GM18951 (cell line): ENCODE measurements around the gene SRD5A1.

Experiments
- POLR2A ChIP-seq: IDR thresholded peaks from 4 replicates; pipeline ENCODE4 v1.6.1; 2011; ENCODE audit warnings: mild to moderate bottlenecking; ENCODE audit not compliant: insufficient read length, insufficient read depth; ENCODE audit errors: extremely low read depth
- in situ Hi-C: fragments of 300-500 bp; cut with MboI; formaldehyde crosslinking; loops from one replicate; pipeline ENCODE4 v1.12.0; 2022; ENCODE audit warnings: low sequenced_read_pairs, mixed read lengths, inconsistent platforms; ENCODE audit not compliant: unreplicated experiment

Gene SRD5A1

DNA sequence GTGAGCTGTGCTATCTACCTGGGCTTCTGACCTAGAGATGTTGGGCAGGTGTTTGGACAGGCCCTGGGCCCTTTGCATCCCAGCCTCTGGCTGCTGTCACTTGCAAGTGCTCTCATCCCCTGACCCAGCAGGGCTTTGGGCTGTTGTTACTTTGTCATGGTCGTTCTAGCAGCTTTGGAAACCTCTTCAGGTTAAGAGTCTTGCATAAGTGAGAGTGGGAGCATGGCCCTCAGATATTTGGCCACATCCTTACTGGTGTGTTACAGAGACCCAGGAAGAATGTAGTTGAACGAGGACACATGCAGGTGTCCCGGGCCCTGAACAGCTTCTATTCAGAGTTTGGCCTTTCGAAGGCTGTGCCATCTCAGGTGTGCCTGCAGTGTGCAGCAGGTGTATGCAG is 84.4 kb downstream of the SRD5A1 start:
- TF ChIP-seq POLR2A = no peak
- in situ Hi-C loops = loop anchor here (10.0 kb wide), 1 partner anchor 93 kb away; no protein-coding TSS in a partner anchor

GRCh38 chr5:6718161-6718681 is 85.0 kb downstream of the SRD5A1 start:
- in situ Hi-C loops = loop anchor here (10.0 kb wide), 1 partner anchor 93 kb away; no protein-coding TSS in a partner anchor
- no peak for TF ChIP-seq POLR2A

DNA sequence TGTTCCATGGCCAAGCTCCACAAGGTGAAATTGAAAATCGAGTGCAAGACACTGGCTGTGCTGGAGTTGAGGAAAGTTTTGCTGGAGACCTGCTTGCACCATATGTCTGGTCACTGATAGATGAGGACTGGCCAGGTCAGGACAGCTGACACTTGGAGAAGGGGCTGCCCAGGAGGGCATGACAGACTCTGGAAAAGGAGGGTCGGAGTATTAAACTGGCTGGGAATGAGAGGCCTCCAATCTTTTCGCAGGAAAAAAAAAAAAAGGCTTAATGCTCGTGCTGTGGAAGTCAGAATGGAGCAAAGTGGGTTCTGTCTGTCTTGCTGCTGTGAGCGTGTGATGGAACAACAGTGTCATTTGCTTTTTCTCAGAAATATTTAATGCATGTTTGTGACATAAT is 85.5 kb downstream of the SRD5A1 start:
- TF ChIP-seq POLR2A = no peak
- in situ Hi-C loops = loop anchor here (10.0 kb wide), 1 partner anchor 94 kb away; no protein-coding TSS in a partner anchor

DNA sequence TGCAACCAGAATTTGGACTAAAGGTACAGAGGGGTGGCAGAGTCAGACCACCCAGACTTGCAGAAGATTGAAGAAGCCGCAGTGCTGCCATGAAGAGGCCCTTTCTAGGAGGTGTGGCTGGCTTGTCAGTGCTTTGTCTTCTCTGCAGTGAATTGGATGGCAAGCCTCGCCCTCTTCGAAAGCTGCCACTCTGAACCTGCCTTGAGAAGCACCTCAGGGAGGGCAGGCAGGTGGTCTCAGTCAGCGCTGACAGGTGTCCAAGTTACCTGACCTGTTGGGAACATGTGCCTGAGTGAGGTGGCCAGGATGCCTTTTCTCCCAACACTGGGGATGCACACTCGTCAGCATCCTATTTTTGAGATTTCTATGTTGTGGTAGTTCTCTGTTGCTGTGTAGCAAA is 86.2 kb downstream of the SRD5A1 start:
- in situ Hi-C loops = loop anchor here (10.0 kb wide), 1 partner anchor 95 kb away; no protein-coding TSS in a partner anchor
- TF ChIP-seq POLR2A = no peak

- in situ Hi-C loops = loop anchor here (10.0 kb wide), 1 partner anchor 95 kb away; no protein-coding TSS in a partner anchor
- no peak for TF ChIP-seq POLR2A
Measured at GRCh38 chr5:6719896-6720560, 86.8 kb downstream of the SRD5A1 start.

GRCh38 chr5:6720561-6720921 is 87.3 kb downstream of the SRD5A1 start:
- TF ChIP-seq POLR2A = no peak
- in situ Hi-C loops = no loop called here

- in situ Hi-C loops = no loop called here
- no peak for TF ChIP-seq POLR2A
Measured at GRCh38 chr5:6721442-6721841, 88.2 kb downstream of the SRD5A1 start.

DNA sequence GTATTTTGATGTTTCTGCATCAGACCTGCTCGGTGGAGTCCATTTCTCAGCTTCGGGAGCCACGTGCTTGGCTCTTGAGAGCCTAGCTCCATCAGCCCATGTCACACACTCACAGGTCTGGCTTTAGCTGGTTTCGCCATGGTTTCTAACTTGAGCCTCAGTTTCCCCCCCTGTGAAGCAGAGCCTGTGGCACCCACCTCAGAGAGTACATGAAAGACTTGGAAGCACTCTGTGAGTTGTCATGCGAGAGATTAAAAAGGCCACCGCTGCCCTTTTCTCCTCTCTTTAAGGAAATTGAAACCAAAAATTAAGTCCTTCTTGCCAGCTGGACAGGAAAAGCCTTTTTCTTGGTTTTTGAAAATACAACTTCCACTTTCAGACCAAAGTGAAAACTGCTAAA is 88.8 kb downstream of the SRD5A1 start:
- TF ChIP-seq POLR2A = no peak
- in situ Hi-C loops = no loop called here

GRCh38 chr5:6723122-6723815 is 90.0 kb downstream of the SRD5A1 start:
- in situ Hi-C loops = no loop called here
- no peak for TF ChIP-seq POLR2A

GRCh38 chr5:6723816-6724300 is 90.6 kb downstream of the SRD5A1 start:
- no peak for TF ChIP-seq POLR2A

More at GRCh38 chr5:6723816-6724300, 90.6 kb downstream of the SRD5A1 start:
- in situ Hi-C loops = no loop called here
